CD4-positive, alpha-beta T cell treated with Interleukin-17A for 4 hours (primary cell): Measurements from ENCODE around the gene WWOX.
A peak's percentile ranks its signal among the peaks of the same experiment; 100 is the strongest.

Experiments
- DNase-seq: peaks from one replicate; pipeline ENCODE4 v3.0.0-alpha.2; 2020; ENCODE audit warnings: mixed read lengths

The WWOX gene

DNA sequence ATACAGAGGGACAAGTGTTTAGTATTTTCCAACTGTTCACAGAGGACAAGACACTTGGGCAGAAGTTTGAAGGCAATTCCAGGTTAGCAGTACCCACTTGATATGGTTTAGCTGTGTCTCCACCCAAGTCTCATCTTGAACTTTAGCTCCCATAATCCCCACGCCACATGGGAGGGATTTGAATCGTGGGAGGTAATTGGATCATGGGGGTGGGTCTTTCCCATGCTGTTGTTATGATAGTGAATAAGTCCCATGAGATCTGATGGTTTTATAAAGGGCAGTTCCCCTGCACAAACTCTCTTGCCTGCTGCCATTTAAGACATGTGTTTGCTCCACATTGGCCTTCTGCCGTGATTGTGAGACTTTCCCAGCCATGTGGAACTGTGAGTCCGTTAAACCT, 832.2 kb downstream of the WWOX start:
- no peak for DNase-seq

DNA sequence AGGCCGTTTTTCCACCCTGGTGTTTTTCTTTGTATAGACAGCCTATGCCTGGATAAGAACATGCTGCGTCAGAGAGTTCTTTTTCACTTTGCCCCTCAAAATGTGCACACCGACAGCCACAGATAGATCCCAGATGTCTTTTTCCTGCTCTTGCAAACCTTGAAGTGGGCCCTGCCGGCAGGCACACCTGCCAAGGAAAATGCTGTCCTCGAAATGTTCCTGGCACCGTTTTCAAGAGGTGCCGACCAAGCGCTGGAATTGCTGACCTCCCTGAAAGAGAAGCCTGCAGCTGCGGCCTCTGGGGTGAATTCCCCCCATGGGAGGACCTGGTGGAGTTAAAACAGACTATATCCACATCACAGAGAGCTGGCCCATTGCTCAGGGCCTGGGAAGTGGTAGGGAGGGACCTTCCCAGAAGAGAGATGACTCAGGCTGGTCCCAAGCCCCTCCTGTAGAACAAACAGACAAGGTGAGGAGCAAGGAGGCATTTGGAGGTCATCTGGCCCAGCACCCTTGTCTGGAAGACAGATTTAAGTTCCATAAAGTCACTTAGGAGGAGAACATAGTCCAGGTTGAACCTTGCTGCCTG, 833.0 kb downstream of the WWOX start:
- no peak for DNase-seq

DNA sequence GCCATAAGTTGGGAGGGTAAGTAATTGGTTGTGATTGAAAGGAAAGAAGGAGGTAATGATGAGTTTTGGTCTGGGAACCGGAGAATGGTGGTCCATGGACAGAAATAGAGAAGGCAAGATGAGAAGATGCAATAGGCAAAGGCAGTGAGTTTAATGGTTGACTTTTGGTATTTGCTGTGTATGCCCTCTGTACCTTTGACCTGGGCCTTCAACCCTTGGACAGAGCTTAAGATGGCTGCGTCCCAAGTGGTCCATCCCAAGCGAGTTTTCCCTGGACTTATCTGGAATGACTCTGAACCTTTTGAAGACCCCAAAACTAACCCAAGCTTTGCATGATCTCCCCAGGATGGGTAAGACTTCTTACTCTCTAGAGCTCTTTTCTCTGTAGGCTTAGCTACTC, 836.6 kb downstream of the WWOX start:
- no peak for DNase-seq

DNA sequence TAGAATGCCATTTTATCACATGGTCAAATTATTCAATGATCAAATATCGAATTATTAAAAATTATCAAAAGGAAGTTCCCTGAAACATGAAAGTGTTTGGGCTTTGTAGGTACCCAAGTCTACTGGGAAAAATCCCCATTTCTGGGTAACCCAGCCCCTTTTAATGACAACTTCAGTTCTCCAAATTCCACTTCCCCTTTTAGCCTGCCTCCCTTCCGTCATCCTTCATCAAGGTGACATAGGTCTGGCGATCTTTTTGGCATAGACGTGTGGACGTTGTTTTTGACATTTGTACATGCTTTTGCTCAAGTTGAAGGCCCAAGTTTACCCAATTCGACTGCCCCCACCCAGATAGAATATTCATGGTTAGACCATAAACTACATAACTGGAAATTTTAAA, 840.1 kb downstream of the WWOX start:
- DNase-seq = no peak

DNA sequence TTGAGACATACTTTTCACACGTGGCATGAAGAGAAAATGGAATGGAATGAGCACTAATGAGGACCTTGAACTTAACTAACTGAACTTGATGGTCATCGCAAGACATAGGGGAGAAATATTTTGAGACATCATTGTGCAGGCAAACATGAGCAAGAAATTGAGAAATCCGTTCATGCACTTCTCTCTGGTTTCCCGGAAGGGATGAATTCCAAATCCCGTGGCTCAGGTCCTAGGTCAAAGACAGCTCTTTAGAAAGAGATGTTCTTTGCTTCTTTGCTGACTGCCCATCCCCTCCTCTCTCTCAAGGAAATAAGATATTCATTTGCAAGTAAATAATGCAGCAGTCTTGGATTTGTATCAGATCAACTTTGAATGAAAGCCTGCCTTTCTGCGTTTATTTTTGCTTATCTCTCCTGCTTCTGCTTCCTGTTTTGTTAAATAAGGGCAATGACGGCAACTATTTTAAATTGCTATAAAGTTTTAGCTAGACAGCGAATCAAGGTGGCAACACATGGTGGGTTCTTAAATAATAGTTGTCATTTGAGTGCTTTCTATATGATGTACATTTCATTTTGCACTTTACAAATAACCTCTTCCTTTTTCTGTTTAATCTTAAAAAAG, 843.3 kb downstream of the WWOX start:
- no peak for DNase-seq

DNA sequence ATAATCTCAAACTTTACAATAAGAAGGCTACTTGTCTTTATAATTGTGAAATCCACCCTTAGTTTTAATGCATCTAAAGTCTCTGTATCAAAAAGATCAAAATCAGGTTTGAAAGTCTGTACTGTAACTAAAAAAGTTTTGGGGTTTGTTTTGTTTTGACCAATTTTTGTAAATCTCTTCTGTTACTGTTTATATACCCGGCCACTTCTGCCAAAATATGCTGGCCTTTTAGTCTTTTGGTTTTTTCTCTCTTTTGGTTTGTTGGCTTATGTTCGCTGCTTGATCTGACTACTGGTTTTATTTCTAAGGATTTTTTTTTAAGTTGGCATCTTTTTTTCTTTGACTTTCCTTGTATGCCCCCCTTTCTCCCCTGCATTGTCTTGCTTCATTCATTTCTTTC, 845.9 kb downstream of the WWOX start:
- no peak for DNase-seq

DNA sequence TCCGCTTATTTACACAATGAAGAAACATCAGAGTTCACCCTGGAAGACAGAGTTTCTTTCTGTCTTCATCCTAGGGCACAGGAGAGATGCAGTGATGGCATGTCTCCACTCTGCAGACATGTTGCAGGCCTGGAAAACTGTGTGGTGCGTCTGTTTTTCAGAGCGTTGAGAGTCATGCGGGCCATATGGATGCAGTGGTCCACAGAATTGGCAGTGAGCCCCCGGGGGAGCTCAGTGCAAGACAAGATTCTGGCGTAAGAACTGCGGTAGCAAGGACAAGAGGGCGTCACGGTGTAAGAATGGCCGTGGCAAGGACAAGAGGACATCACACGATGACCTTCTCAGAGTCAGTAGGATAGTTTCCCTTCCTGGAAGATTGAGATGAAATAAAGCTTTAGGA, 847.1 kb downstream of the WWOX start:
- no peak for DNase-seq

DNA sequence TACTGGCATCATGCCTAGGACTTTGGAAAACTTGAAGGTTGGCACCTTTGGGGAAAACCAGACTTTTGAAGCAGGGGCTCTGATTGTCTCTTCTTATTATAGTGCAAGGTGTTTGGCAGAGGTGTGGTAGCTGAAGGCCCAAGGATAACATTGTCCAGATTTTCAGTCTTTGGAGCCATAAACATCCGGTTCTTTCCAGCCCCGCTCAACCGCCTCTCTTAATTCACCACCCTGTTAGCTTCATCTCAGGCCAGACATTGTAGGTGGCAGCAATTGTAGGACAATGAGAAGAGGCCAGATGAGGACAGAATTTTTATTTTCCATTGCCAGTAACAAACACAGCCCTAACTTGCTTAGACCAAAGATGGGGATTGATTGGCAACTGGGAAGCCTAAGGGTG, 851.3 kb downstream of the WWOX start:
- DNase-seq = no peak

DNA sequence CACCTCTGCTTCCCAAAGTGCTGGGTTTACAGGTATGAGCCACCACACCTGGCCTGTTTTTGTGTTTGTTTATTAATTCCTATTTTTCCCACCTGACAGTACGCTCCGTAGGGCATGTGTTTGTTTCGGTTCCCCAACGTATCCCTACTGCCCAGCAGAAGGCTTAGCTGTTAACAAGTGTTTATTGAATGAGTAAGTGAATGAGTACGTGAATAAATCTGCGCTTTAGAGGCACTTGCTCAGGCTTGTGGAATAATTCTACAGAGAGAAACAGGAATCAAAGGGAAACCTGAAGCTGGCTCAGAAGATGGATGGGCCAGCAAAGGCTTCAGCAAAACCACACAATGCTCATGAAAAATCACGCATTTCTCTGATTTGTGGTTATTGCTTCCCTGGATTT, 853.2 kb downstream of the WWOX start:
- no peak for DNase-seq

DNA sequence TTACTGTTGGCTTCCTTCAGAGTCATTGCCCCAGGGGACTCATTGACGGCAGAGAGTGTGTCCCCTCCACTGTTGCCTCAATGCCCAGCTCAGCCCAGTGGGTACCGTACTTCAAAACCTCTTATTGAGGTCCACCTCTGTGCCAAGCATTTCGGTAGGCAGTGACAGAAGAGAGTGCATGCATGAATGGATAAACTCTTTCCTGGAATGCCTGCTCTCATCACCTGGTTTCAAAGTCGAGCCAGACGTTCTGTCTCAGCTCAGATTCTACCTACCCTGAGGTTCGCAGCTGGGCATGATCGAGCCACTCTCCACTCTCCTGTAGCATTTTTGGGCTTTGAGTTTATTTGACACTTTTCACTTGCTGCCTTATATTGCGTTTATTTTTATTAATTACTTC, 854.1 kb downstream of the WWOX start:
- no peak for DNase-seq

DNA sequence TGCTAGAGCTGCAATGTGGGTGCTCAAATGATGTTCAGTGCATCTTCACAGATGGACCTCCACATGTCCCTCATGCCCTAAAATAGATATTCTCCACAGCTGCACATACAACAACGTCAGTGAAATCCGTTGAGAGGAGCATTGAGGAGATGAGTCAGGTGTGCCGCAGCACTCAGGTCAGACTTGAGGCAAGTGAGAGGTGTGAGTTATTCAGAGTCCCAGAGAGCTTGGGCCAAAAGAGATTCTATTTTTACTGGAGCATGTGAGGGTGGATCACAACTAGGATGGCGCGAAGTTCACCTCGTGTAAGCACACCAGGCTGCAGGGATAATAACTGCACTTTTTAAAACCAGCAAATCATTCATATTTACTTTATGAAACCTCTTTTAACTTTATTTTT, 855.8 kb downstream of the WWOX start:
- DNase-seq = no peak

DNA sequence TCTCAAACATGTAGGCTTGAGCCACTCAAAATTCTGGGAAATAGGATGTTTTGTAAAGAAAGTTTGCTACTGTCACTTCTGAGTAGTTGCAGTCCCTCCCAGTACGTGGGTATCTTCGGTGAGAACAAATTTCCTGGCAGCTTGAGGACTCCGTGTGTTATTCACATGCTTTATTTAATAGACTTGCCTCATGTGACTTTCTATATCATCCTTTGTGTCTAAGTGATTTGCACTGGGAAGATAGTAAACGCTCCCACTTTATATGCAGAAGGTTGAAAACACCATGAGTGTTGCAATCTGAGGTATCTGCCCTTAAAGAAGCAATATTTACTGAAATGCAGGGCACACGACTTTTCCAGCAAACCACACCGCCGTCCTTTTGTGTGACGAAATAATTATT, 857.4 kb downstream of the WWOX start:
- DNase-seq = no peak

DNA sequence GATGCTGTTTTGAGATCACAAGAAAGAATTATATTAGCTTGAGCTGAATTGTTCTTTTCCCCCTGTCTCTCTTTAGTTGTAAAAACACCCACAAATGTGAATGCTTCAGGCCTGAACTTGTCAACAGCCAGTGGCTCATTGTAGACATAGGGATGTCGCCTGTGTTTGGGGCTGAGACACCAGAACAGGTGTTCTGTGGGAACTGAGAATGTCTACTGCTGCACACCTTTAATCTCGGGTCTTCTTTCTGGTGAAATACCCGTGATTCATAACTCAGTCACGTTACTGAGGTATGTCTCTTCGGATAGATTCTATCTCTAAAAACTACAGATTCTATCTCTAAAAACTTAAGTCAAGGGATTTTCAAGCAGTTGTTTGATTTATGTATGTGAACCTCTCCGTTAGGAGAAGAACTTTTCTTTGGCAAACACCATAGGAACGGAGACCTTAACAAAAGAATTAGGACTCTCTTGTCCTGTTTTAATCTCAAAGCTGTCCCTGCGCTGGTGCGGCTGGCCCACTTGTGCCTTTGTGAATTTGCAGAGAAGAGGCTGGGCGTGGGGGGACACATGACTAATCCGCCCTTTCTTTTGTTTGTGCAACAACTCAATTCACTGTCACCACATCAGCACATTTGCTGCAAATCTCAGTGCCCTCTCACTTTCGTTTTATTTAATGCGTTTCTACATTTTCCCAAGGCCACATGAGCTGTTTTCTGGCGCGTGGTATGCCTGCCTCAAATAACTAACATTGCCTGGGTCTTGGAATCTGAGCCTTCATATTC, 858.1 kb downstream of the WWOX start:
- DNase-seq = peak; percentile 36

DNA sequence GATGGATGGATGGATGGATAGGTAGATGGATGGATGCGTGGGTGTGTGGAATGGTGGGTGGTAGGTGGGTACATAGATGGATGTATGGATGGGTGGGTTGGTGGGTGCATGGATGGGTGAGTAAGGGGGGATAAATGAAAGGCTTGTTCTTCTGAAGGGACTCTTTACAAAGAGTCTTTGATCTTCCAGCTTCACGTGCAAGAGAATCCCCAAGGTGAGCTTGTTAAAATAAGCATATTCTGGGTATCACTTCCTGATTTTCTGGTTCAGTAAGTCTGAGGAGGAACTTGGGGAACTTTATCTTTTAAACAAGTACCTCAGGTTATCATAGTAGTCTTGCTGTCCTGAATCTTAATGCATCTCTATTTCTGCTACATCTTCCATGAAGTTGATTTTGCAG, 862.0 kb downstream of the WWOX start:
- no peak for DNase-seq

DNA sequence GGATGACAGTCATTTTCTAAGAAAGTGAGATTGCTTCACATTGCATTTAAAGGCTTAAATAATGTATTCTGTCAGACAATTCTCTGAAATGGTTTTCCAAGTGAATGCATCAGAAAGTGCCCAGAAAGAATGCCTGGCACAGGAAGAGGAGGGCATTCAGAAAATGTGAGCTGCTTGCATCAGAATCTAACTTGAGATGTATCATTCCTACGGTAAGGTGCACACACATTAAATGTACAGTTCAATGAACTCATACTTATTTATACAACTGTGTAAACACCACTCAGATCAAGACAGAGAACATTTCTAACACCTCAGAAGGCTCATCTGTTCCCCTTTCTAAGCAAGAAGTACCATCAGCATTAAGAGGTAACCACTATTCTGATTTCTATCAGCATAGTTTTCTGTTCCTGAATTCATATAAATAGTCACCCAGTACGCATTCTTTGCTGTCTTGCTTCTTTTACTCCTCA, 863.0 kb downstream of the WWOX start:
- DNase-seq = no peak

DNA sequence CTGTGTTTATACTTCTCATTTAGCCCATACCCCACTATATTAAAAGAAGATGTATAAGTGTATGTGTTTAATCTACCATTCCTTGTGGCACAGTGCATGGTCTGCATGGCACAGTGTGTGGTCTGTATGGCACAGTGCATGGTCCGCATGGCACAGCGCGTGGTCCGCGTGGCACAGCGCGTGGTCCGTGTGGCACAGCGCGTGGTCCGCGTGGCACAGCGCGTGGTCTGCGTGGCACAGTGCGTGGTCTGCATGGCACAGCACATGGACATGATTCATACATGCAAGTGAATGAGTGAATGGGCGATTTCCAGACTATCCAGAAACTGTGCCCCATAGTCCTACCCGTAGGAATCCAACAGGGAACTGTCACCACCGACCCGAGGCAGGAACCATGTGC, 868.5 kb downstream of the WWOX start:
- no peak for DNase-seq

DNA sequence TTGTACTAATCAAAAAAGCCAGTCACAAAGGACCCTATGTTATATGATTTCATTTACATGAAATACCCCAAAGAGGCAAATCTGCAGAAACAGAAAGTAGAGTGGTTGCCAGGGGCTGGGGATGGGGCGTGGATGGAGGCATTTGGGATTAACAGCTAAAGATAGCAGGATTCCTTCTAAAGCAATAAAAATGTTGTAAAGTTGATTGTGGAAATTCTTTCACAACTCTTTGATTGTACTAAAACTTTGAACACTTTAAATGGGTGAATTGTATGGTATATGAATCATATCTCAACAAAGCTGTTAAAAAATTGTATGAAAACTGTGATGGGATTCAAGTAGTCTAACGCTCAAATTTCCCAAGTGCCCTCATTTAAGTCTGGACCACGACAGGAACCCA, 870.3 kb downstream of the WWOX start:
- DNase-seq = no peak

DNA sequence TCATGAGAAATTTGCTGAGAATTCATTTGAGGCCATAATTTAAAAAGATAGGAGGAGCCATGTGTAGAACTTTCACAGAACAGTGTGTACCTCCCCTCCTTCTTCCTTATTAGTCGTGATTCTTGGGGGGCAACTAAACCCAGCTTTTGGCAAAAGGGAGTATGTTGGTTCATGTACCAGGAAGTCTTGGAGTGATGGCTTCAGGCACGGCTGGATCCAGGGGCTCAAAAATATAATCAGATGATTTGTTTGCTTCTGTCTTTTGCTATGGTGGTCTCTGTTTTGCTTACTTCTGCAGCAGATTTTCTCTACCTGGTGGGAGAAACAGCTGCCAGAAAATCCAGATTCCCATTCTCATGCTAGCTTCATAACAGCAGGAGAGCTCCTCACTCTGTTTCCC, 871.2 kb downstream of the WWOX start:
- DNase-seq = no peak

DNA sequence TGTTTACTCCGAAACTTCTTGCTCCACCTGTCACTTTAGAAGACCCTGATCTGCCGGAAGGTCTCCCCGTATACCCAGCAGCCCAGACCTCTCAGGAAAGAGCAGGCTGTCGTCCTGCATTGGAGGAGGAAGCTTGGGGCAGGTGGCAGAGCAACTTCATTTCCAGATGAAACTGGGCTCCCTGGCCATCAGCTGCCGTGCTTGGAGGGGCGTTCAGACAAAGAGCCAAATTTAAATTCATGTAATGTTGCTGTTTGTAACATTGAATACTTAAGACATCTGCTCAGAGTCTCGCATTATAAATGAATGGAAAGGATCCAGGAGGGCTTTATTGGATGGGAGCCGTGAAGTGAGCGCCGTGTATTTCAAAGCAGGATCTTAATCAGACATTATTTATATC, 872.6 kb downstream of the WWOX start:
- DNase-seq = no peak

DNA sequence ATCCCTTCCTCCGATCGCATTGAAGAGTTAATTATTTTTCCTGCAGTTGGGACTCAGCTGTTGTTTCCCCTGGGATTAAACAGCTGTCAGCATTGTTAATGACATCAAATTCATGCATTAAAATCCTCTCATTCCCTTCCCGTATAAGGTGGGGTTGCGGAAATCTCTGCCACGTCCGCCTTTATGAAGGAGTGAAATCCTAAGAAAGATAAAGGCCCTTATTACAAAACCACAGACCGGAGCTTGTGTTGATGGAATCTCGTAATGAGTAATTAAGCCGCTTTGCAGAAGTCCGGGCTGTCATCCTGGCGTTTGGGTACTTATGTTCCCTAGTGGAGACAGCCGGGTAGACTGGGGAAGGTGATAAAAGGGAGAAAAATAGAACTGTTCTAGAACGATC, 873.5 kb downstream of the WWOX start:
- no peak for DNase-seq

DNA sequence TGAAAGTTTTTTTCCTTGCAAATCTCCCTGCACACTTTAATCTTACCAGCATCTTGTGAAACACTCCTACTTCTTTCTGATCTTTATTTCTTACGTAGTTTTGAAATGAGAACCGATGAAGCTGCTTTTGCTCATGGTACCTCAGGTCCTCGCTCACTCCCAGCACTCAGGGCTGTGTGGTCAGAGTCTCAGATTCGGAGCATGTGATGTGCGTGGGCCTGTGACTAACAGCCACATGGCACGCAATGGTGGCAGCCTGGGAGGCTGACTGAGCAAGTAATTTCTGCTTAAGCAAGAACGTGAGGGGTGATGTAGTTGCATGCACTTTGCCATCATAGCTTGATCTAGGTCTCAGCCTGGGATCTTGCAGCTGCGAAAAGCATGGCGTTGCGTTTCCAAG, 876.8 kb downstream of the WWOX start:
- DNase-seq = no peak

DNA sequence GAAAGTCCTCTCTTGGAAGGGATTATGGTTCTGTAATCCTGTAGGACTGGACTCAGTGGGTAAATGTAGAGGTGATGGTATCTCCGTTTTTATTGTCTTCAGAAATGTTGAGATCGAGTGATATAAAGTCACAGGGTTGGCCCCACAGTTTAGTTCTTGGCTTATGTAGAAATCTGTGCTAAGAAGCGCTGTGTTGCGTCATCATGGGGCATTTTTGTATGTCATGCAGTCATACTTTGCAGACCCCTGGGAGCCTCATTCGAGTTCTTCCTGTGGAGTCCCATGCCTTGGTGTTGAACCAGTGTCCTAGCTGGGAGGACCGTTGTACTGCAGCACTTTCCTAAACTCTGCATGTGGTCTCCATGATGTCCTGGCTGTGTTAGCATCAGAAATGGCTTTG, 881.4 kb downstream of the WWOX start:
- no peak for DNase-seq

DNA sequence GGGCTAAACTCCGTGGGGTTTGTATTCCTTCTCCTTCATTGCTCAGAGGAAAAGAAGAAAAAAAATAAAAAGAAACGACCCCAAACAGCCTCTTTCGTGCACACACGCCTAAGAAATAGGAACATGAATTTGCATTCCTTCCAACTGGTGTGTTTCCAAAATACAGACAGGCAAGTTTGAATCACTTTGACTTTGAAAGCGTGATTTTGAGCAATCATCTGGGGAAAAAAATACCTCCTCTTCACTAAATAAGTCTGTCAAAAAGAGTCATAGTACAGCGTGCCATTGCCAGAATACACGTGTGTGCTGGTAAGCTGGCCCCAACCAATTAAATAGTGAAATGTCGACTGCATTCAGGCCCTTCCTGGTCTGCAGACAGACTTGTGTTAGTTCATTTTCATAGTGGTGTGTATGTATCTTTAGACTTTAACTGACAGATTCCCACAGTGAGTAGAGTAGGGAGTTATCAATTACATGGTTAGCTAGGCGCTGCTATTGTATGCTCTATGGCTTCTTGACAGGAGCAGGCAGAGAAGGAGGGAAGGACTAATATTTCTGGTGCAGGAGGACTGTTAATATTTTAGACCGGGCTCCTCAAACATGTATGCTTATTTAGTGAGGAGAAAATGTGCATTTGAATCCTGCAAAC, 882.8 kb downstream of the WWOX start:
- no peak for DNase-seq

DNA sequence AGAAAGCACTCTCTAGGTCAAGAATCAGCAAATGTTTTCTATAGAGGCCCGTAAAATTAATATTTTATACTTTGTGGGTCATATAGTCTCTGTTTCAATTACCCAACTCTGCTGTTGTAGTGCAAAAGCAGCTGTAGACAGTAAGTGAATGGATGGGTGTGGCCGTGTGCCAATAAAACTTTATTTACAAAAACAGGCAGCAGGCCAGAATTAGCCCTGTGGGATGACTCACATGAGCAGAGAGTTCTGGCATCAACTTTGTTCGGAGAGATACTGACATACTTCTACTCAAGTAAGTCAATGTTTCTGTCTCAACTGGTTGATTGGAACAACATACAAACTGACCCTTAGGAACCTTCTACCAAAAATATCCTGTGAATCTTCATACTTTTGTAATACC, 884.9 kb downstream of the WWOX start:
- no peak for DNase-seq
